Smooth muscle cell (in vitro differentiated cells): ENCODE measurements around the gene CDC14B. TPM values are rescaled to one million over a fixed set of nuclear protein-coding genes. Genes with fewer than 3 reads are reported as not detected.
A peak's percentile ranks its signal among the peaks of the same experiment; 100 is the strongest.

Source experiments
- DNase-seq: peaks from one replicate; lab custom pipeline; 2025; ENCODE audit not compliant: unreplicated experiment; lab: John Stamatoyannopoulos, UW
- H2AFZ ChIP-seq: fragments of 200-600 bp; sonication (generic); 2 replicates; pipeline ENCODE4 v1.6.0; 2016; ENCODE audit warnings: antibody characterized with exemption, low read depth, mild to moderate bottlenecking
- H3F3A ChIP-seq: fragments of 200-600 bp; sonication (generic); 2 replicates; pipeline ENCODE4 v1.6.0; 2017; ENCODE audit warnings: antibody characterized with exemption, low read depth
- H3K27ac ChIP-seq: fragments of 200-600 bp; sonication (generic); 2 replicates; pipeline ENCODE4 v1.5.1; 2016; ENCODE audit warnings: low read depth, mild to moderate bottlenecking
- H3K27me3 ChIP-seq: fragments of 200-600 bp; sonication (generic); 2 replicates; pipeline ENCODE4 v1.6.1; 2016; ENCODE audit warnings: low read depth, mild to moderate bottlenecking
- H3K36me3 ChIP-seq: fragments of 200-600 bp; sonication (generic); 2 replicates; pipeline ENCODE4 v1.5.1; 2016; ENCODE audit warnings: low read depth
- H3K4me1 ChIP-seq: fragments of 200-600 bp; sonication (generic); 2 replicates; pipeline ENCODE4 v1.5.1; 2016; ENCODE audit warnings: low read depth
- H3K4me2 ChIP-seq: fragments of 200-600 bp; sonication (generic); 2 replicates; pipeline ENCODE4 v1.6.0; 2016; ENCODE audit warnings: mild to moderate bottlenecking
- H3K4me3 ChIP-seq: fragments of 200-600 bp; sonication (generic); 2 replicates; pipeline ENCODE4 v1.5.1; 2016; ENCODE audit warnings: mild to moderate bottlenecking
- H3K79me2 ChIP-seq: fragments of 200-600 bp; sonication (generic); 2 replicates; pipeline ENCODE4 v1.6.0; 2016; ENCODE audit warnings: low read depth, mild to moderate bottlenecking
- H3K9ac ChIP-seq: fragments of 200-600 bp; sonication (generic); 2 replicates; pipeline ENCODE4 v1.6.0; 2016; ENCODE audit warnings: low read depth
- H3K9me3 ChIP-seq: fragments of 200-600 bp; sonication (generic); replicated peaks from 2 replicates; pipeline ENCODE4 v1.5.1; 2016; ENCODE audit warnings: low read depth
- H4K20me1 ChIP-seq: fragments of 200-600 bp; sonication (generic); 2 replicates; pipeline ENCODE4 v1.6.0; 2016; ENCODE audit warnings: low read depth
- CTCF ChIP-seq: fragments of 200-600 bp; sonication (generic); IDR thresholded peaks from 2 replicates; pipeline ENCODE4 v1.5.1; 2017; ENCODE audit warnings: borderline replicate concordance, mild to moderate bottlenecking, antibody characterized with exemption; ENCODE audit not compliant: insufficient read depth, poor library complexity, severe bottlenecking
- WGBS: methylation state at CpG from one replicate; pipeline ENCODE4 v1.1.7; 2016; ENCODE audit warnings: low lambda C conversion rate; 5-methylcytosine and 5-hydroxymethylcytosine counted together
- polyA plus RNA-seq: library from polyadenylated mRNA; unstranded; fragments of >200 nt; fragmentation: Nextera tagmentation; extraction: Ambion mirVana; gene quantifications from 2 replicates; pipeline ENCODE4 v1.2.1, GENCODE V29; 2016
- total RNA-seq: library from RNA; depleted of rRNA; stranded (reverse); fragments of >200 nt; gene quantifications from 2 replicates; pipeline ENCODE4 v1.2.3, GENCODE V29; 2014

CDC14B gene
- total and polyA plus RNA-seq, 2 experiments from 2014 or later = 5.7 to 16.0 TPM

- no peaks in the 10 kb centered on the region for H3K79me2 ChIP-seq
- H3K9ac ChIP-seq = no peak overlapping the region
- H3K9me3 ChIP-seq = no peaks in the 10 kb centered on the region
- peaks cover 4% of the 10 kb centered on the region for H4K20me1 ChIP-seq
- no peaks in the 10 kb centered on the region for H3F3A ChIP-seq
- H2AFZ ChIP-seq = no peak overlapping the region
- TF ChIP-seq CTCF = no peak
- peaks cover 17% of the 10 kb centered on the region for H3K4me1 ChIP-seq
- no peak overlapping the region for H3K4me3 ChIP-seq
- peak overlapping the region; percentile 42 for H3K4me2 ChIP-seq
- no peaks in the 10 kb centered on the region for H3K27me3 ChIP-seq
- WGBS = 53% methylated on average over 5 of the region's 5 CpGs
- peak overlapping the region; percentile 69 for H3K27ac ChIP-seq
- no peaks in the 10 kb centered on the region for H3K36me3 ChIP-seq
- DNase-seq = no peak
These were observed 106.0 kb downstream of the CDC14B start for GRCh38 chr9:96513622-96514021.

GRCh38 chr9:96512240-96512639, 107.4 kb downstream of the CDC14B start:
- no peak for TF ChIP-seq CTCF
- no peak overlapping the region for H3K4me3 ChIP-seq
- no peaks in the 10 kb centered on the region for H3K79me2 ChIP-seq
- no peak overlapping the region for H3K9ac ChIP-seq
- H3K9me3 ChIP-seq = no peaks in the 10 kb centered on the region
- H3K27me3 ChIP-seq = no peaks in the 10 kb centered on the region
- WGBS = 99% methylated on average over 3 of the region's 3 CpGs
- H2AFZ ChIP-seq = no peak overlapping the region
- no peaks in the 10 kb centered on the region for H3K36me3 ChIP-seq
- no peak overlapping the region for H3K27ac ChIP-seq
- H3F3A ChIP-seq = no peaks in the 10 kb centered on the region
- no peak overlapping the region for H3K4me2 ChIP-seq
- peaks cover 4% of the 10 kb centered on the region for H4K20me1 ChIP-seq
- H3K4me1 ChIP-seq = peaks cover 17% of the 10 kb centered on the region
- no peak for DNase-seq

- H3K4me1 ChIP-seq = peaks cover 17% of the 10 kb centered on the region
- no peaks in the 10 kb centered on the region for H3F3A ChIP-seq
- H3K36me3 ChIP-seq = no peaks in the 10 kb centered on the region
- H3K79me2 ChIP-seq = no peaks in the 10 kb centered on the region
- H3K4me3 ChIP-seq = no peak overlapping the region
- H2AFZ ChIP-seq = no peak overlapping the region
- WGBS = 54% methylated on average over 4 of the region's 4 CpGs
- no peak overlapping the region for H3K4me2 ChIP-seq
- no peaks in the 10 kb centered on the region for H3K27me3 ChIP-seq
- no peak for TF ChIP-seq CTCF
- no peak overlapping the region for H3K9ac ChIP-seq
- peaks cover 4% of the 10 kb centered on the region for H4K20me1 ChIP-seq
- H3K27ac ChIP-seq = no peak overlapping the region
- DNase-seq = no peak
- H3K9me3 ChIP-seq = no peaks in the 10 kb centered on the region
These were observed 109.4 kb downstream of the CDC14B start for GRCh38 chr9:96510258-96510657.

- no peaks in the 10 kb centered on the region for H3K27me3 ChIP-seq
- no peaks in the 10 kb centered on the region for H3F3A ChIP-seq
- no peak overlapping the region for H3K27ac ChIP-seq
- H3K4me1 ChIP-seq = peaks cover 17% of the 10 kb centered on the region
- no peak overlapping the region for H3K4me3 ChIP-seq
- no peak overlapping the region for H3K4me2 ChIP-seq
- TF ChIP-seq CTCF = no peak
- 71% methylated on average over 2 of the region's 2 CpGs for WGBS
- no peak overlapping the region for H3K9ac ChIP-seq
- no peaks in the 10 kb centered on the region for H3K9me3 ChIP-seq
- no peak for DNase-seq
- H3K79me2 ChIP-seq = no peaks in the 10 kb centered on the region
- H4K20me1 ChIP-seq = peaks cover 4% of the 10 kb centered on the region
- H2AFZ ChIP-seq = no peak overlapping the region
- no peaks in the 10 kb centered on the region for H3K36me3 ChIP-seq
These were observed 109.8 kb downstream of the CDC14B start for GRCh38 chr9:96509848-96510247.
